GM18502 (cell line): ENCODE results near the gene ROBO1.

Experiments used
- ATAC-seq: cut with Tn5 transposase; IDR thresholded peaks from one replicate; pipeline ENCODE4 v1.9.1; 2021; ENCODE audit warnings: mild to moderate bottlenecking; ENCODE audit not compliant: unreplicated experiment, poor library complexity

The ROBO1 gene

DNA sequence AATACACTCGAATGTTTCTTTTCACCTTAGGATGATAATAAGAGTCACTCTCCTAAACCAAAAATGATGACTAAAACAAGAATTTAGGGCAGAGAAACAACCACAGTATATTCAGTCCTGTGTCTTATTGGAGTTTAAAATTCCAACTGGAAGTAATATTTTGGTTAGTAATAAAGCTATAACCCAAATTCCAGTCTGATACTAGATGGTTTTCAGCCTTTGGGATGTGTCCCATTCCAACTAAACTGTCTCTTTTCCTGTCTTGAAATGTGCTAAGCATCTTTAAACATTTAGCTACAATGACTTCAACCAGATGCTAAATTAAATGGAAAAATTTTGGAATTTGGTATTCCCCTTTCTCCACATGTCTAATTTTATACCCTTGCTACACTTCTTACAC, 510.0 kb downstream of the ROBO1 start:
- no peak for ATAC-seq

DNA sequence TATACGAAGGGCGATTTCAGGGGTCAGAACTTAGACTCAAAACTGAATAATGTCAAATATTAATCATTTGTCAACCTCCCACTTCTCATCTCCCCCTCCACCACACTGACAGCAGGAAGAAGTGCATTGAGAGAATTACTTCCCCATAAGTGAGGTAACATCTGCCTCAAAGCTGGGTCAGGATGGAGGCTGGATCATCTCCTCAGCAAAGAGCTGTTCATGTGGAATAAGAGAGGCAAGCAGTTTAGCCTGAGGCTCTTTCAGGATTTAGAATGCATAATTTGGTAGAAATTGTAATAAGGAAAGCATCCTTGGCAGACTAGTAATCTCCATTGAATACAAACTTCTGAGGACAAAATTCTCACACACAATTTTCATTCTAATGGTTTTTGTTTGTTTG, 512.1 kb downstream of the ROBO1 start:
- ATAC-seq: no peak

DNA sequence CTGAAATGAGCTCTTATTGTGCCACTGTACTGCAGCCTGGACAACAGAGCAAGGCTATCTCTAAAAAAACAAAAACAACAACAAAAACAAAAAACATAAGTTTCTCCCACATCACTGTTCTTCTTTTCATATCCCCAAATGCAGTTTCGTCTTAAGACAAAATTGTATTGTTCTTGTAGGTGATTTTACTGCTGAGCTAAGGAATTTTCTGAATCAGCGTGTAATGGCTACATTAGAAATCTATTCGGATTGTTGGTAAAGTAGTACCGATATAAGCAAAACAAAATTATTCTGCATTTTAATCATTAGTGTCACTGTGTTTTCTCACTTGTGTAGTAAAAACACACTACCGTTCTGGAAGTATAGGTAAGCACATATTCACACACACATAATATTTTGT, 512.5 kb downstream of the ROBO1 start:
- no peak for ATAC-seq

DNA sequence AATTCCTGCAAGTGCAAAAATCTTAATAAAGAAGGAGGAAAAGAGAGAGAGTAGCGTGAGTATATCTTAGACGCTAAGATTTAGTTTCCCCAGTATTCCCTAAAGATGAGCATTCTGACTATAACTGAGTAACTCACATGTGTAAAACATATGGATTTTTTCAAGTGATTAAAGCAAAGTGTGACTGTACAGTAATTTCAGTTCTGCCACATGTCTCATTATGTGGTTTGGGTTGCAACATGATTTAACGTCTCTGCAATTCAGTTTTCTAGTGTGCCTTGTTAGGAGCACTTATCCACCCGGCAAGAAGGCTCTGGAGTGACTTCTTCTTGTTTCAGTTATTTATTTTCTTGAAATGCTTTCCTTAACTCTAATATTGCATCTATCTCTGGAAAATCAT, 514.1 kb downstream of the ROBO1 start:
- no peak for ATAC-seq

DNA sequence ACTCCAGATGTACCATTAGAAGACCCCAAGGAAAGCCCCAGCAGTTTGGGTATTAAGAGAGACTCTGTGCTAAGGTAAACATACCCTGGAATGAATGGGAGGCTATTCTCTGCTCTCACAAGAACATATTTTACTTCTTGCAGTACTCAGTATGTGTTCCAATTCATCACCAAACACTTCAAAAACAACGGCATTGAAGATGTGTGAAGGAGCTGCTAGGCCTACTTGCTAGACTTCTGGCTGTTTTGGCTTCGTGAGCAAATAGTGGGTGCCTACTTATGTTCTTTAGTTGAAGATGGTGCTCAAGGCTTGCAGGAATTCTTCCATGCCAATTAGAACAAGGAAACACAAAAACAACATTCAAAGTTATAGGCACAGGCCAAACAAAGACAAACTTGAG, 514.5 kb downstream of the ROBO1 start:
- no peak for ATAC-seq

DNA sequence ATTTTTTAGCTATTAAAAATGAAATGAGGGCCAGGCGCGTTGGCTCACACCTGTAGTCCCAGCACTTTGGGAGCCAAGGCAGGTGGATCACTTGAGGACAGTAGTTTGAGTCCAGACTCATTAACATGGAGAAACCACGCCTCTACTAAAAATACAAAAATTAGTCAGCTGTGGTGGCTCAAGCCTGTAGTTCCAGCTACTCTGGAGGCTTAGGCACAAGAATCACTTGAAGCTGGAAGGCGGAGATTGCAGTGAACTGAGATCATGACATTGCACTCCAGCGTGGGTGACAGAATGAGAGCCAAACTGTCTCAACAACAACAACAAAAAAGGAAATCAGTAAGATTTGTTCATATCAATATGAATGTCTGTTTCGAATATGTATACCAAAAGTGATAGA, 517.1 kb downstream of the ROBO1 start:
- ATAC-seq: no peak

DNA sequence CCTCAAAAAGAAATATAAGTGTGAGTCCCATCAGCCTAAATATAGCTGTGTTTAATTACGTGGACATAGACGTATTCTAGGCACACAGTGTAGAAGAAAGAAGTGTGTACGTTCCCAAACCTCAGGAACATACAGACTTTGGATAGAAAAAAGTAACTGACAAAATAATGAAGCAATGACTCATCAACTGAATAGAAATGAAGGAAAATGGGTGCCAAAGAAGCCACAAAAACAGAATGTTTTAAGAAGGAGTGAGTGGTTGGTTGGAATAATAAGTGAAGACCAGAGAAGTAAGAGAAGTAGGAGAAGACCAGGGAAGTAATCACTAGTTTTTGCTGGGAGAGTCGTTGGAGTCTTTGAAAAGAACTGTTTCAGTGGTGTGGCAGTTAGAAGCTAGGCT, 518.1 kb downstream of the ROBO1 start:
- ATAC-seq: no peak

DNA sequence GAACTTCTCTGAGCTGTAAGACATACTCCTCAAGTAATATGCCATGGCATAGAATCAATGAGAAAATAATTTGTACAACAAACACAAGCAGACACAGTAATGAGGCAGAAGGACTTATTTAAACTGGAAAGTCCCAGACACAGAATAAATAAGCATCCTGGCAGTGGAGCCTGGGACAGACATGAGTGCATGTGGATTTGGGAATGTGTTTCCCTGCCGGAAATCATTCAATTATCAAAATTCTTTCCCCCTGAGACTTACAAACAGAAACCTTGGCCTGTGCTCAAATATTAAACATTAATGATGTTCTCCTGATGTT, 520.1 kb downstream of the ROBO1 start:
- no peak for ATAC-seq

DNA sequence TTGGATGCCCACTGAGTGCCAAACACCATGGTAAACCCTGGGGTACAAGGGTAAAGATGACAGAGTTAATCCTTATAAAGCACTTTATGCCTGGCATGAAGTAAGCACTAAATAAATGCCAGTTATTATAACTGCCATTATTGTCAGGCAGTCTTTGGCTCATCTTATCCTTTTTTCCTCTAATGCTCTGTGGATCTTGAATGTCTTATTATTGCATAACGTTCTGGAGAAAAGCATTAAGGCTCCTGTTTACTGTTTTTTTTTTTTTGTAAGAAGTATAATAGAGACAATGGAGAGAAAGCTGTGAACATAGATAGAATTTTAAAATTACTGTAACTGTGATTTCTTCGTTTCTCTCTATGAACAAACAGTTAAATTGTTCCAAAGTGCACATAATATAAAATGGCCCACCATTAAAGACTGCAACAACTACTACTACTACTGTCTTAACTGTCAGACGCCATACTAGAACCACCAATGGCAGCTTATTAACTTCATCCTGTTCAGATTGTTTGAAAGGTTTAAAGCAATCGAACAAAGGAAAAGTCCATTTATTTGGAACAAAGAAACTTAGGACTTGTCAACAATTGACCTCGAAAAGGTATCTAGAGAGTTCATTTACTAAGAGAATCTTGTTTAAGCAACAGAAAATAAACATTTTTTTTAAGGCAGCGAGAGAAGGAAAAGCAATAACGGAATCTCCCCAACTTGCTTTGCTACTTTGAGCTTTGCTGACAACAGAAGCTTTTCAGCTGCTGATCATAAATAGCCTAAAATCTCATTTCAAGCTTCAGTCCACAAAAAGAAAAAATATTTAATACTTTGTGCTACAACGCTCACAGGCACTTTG, 520.7 kb downstream of the ROBO1 start:
- ATAC-seq: no peak

DNA sequence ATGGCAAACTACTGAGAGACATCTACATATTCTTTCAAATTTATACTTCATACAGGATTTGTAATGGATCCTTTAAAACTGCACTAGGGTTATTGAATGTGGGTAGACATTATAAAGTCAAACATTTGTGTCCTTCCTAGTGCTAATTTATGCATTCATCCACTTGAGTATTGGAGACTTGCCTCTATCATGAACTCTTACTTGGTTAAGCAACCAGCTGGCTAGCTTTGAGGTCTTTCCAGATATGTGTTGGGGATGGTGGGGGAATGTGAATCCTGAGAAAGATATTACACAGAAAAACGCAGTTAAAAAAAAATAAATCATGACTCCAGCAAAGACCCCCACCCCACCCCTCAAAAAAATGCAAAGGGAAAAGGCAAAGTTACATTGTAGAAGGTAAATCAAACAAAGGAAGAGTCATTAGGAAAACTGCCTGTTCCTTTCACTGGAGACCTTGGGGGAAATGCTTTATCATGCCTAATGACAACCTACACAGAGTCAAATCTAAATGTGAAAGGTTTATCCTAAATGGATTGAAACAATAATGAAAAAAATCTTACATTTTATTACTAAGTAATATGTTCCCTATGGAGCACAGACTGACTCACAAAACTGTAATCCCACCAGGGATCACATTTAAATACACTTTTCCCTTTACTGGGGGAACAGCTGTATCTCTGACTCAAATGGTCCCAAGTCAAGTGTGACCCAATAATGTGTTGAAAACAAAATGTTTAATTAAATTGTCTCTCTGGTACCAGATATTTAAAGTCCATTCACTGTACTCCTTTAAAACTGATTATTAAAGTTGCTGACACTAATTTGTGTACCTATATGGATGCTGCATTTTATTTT, 522.3 kb downstream of the ROBO1 start:
- ATAC-seq: no peak

DNA sequence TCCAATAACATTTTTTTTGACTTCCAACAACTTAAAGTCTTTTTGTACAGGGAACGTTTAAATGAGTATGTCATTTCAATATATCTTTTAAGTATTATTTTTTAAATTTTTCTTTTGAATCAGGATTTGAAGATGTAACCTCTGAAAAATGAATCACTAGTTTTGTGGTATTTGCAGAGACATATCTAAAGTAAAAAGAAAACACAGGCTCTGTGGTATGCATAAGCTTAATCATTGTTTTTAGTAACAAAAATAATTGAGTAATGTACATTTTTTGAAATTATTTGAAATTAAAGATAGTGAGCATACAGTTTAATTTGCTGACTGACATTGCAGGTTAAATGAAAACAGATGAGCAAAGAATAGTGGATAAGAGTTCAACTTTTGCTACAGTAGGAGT, 531.3 kb downstream of the ROBO1 start:
- ATAC-seq: no peak

DNA sequence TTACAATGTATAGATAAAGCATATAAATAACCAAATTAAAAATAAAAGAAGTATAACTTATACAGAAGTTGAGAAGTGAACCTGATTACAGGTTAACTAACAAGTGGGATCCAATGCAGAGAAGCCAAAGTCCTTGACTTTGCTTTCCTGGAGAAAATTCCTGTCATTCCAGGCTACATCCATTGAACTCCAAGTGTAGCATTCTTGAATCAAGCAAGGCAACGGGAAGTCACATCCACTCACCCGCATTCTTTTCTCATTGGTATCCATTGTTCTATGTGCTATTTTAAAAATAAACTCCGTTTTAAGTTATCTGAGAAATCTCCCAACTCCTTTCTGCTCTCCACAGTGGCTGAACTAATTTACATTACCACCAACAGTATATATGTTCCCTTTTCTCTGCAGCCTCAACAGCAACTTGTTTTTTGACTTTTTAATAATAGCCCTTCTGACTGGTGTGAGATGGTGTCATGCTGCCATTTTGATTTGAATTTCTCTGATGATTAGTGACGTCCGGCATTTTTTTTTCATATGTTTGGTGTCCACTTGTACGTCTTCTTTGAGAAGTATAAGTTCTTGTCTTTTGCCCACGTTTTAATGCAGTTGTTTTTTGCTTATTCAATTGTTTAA, 534.3 kb downstream of the ROBO1 start:
- no peak for ATAC-seq

DNA sequence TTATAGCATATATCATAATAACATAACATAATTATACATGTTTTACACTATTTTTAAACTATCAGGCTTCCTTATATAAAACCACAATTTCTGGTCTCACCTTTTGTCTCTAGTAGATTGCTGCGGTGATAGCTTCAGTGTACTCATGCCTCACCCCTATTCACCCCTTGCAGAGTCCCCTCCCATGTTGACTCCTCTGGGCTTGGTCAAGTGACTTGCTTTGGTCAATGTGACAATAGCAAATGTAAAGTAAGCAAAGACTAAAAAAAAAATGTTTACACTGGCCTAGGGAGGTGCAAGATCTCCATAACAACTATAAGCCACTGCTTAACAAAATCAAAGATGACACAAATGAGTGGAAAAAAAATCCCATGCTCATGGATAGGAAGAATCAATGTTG, 537.5 kb downstream of the ROBO1 start:
- ATAC-seq: no peak

DNA sequence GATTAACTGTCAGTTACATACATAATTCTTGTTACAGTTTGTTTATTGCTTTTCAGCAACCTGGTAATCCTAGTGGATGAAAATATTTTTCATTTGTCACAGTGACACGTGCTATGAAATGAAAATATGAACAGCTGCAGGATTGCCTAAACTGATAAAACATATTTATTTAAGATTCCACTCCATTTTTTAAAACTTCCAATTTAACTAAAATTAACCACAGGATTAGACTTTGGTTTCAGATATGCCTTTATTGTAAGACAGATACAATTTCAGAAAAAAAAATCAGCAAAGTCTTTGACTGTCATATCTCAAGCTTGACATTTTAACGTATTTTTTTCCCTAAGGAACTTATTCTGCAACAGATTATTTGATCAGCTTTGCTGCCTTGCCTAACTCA, 550.7 kb downstream of the ROBO1 start:
- no peak for ATAC-seq

DNA sequence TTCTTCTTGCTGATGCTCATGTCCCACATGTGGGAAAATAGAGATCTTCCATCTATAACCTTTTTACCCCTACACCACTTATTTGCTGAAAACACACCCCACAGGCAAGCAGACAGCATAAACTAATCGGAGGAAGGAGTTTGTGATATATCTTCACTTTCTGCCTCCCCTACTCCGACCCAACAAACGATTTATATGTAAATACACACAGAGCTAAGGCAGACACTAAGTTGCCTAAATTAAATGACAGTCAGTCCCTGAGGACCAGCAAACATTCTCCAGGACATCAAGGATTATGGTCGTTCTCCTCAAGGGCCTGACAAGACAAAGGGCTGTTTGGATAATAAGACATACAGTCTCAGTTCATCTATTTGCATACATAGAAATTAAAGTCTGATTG, 552.5 kb downstream of the ROBO1 start:
- no peak for ATAC-seq

DNA sequence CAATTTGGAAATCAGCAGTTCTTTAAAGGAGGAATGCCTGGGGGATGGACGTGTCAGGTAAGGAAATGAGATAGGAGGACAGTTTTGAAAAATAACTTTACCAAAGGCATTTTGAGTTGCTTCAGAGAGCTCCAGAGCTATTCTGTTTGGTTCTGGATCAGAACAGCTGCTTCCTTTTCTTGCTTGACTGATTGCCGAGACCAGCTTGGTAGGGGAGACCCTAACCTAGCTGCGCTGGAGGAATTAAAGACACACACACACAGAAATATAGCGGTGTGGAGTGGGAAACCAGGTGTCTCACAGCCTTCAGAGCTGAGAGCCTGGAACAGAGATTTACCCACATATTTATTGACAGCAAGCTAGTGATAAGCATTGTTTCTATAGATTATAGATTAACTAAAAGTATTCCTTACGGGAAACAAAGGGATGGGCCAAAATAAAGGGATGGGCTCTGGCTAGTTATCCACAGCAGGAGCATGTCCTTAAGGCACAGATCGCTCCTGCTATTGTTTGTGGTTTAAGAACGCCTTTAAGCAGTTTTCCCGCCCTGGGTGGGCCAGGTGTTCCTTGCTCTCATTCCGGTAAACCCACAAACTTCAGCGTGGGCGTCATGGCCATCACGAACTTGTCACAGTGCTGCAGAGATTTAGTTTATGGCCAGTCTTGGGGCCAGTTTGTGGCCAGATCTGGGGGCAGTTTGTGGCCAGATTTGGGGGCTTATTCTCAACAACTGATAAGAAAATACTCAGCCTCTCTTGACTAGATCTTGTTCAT, 556.0 kb downstream of the ROBO1 start:
- ATAC-seq: no peak

DNA sequence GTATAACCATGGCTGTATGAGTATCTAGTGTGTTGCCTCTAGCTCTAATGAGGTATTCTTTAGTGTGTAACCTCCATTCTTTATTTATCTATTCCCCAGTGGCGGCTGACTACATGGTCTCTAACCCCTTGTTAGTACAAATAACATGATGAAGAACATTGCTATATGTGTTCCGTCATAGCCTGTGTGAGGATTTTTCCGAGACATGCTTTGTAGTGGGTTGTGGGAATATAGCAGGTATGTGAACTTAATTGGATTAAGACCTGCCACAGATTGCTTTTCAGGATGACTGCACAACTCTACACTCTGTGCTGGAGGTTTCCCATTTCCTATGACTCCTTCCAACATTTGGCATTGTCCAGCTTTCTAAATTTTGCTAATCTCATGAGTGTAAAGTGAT, 563.4 kb downstream of the ROBO1 start:
- no peak for ATAC-seq

DNA sequence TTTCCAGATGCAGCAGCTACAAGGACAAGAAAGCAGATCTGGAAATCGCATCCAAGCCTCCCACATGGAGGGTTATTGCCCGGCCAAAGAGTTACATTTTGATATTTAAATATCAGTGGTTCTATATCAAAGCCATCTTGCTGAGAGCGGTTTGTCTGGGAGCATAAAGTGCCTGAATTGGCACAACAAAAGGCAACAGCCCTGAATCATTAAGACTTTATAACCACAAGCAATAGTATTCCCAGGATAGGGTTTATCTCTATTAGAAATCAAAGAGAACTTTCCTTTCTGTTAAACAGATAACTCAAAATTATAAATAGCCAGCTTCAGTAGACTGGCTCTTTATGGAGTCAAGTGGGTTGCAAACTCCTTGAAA, 564.7 kb downstream of the ROBO1 start:
- ATAC-seq: no peak

DNA sequence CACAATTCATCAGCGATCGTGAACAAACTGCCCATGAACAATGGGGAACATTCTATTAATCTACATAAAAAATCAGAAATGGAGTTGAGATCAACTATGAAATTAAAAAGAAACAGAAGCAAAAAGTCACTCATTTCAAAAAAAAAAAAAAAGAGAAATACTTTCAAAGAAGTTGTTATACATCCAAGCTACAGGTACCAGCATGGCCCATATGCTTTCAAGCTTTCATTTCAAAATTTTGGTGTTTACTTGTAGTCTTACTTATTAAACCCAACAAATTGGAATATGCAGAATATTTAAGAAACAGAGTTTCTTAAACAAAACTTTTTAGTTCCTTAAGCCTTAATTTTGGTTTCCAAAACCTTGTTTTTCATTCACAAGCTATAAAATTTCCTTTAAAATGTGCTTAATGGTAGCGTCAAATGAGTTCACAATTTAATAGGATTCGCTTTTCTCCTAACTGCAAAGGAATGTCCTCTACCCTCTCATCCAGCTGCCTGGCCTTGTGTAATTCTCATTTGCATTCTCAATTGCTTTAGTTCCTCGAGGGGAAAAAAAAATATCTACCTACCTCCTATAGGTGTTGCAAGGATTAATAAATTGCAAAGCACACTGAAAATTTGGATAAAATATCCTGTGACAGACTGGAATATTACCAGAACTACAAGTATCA, 565.2 kb downstream of the ROBO1 start:
- no peak for ATAC-seq

DNA sequence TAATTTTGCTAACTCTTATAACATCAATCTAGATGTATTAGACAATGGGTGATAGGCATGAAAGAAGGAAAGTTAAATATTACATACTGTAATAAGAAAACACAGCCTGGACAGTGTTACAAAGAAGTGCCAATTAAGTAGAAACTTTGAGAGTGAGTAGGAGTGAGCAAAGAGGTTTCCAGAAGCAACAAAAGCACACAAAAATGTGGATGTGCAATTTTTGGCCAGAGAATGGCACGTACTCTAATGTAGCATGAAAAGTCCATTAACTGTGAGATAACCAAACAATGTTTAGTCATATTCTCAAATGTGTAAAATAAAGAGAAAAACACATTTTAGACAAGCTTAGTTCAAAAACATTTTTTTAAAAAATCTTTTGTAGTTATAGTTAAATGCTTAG, 567.3 kb downstream of the ROBO1 start:
- ATAC-seq: no peak
